Measurements from ENCODE around the gene TCF19.

- no peak for TF ChIP-seq CTCF (IDR thresholded peaks at IDR 0.05; ENCODE audit: low read depth, low read length)
- no peak for TF ChIP-seq EZH2phosphoT487 (IDR thresholded peaks at IDR 0.05; ENCODE audit: low read depth)
Measured at GRCh38 chr6:31132806-31133205, 25.6 kb upstream of the TCF19 start.

Data from OCI-LY3 (cell line).